ENCODE measurements around the gene COQ2. TPM values are rescaled to one million over a fixed set of nuclear protein-coding genes. Genes with fewer than 3 reads are reported as not detected.

Gene COQ2
- total and polyA plus RNA-seq, 5 experiments from 2014 or later, result 5.0 to 8.1 (median 5.3) TPM

DNA sequence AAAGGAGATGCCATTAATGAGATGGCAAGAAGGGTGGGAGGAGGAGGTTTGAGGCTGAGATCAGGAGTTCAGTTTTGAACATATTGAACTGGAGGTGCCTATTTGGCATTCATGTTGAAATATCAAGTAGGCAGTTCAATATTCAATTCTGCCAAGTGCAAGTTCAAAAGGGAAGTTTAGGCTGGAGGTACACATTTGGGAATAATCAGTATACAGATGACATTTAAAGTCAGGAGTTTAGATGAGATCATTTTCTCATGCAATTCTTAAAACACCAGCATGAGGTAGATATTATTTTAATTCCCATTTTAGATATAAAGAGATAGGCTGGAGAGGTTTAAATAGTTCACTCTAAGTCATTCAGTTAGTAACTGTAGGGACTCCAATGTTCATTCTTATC lies 26.1 kb downstream of the COQ2 start:
- ATAC-seq, result no peak

GRCh38 chr4:83257811-83258210 lies 26.8 kb downstream of the COQ2 start:
- Mint-ChIP-seq H3K9me3 (no peaks in the 10 kb centered on the region), H3K4me1 (peaks cover 4 to 54% (median 16%) of the 10 kb centered on the region in 4 donors), H3K4me3 (no peak overlapping the region), H3K27me3 (no peaks in the 10 kb centered on the region), H3K36me3 (peaks cover 0 to 11% (median 8%) of the 10 kb centered on the region in 3 donors), H3K27ac (peak overlapping the region in 6 of 10 donors; percentile 11 to 55 (median 35))
- DNase-seq, result no peak
- no peak for ATAC-seq
- POLR2A ChIA-PET, result interaction anchor here (0.7 kb wide), 2 partner anchors 8 to 165 kb away, joined by 3 read pairs; no protein-coding TSS in a partner anchor

More for the DNA sequence above, 26.1 kb downstream of the COQ2 start:
- Mint-ChIP-seq H3K27me3 (no peaks in the 10 kb centered on the region), H3K4me3 (no peak overlapping the region), H3K4me1 (peaks cover 2 to 47% (median 10%) of the 10 kb centered on the region in 4 donors), H3K9me3 (no peaks in the 10 kb centered on the region), H3K36me3 (peaks cover 0 to 16% (median 8%) of the 10 kb centered on the region in 3 donors), H3K27ac (peak overlapping the region in 2 of 10 donors; percentile 33 to 55)
- no peak for DNase-seq
- POLR2A ChIA-PET, result no interaction called here

GRCh38 chr4:83255584-83255983 lies 29.0 kb downstream of the COQ2 start:
- DNase-seq (no peak), ATAC-seq (no peak)
- no peak overlapping the region for H3K27ac Mint-ChIP-seq
- no peaks in the 10 kb centered on the region for H3K27me3 Mint-ChIP-seq
- peaks cover 0 to 8% (median 3%) of the 10 kb centered on the region in 3 donors for H3K36me3 Mint-ChIP-seq
- H3K4me3 Mint-ChIP-seq, result no peak overlapping the region
- POLR2A ChIA-PET, result no interaction called here
- no peaks in the 10 kb centered on the region for H3K9me3 Mint-ChIP-seq
- peaks cover 18 to 76% (median 32%) of the 10 kb centered on the region in 4 donors for H3K4me1 Mint-ChIP-seq

DNA sequence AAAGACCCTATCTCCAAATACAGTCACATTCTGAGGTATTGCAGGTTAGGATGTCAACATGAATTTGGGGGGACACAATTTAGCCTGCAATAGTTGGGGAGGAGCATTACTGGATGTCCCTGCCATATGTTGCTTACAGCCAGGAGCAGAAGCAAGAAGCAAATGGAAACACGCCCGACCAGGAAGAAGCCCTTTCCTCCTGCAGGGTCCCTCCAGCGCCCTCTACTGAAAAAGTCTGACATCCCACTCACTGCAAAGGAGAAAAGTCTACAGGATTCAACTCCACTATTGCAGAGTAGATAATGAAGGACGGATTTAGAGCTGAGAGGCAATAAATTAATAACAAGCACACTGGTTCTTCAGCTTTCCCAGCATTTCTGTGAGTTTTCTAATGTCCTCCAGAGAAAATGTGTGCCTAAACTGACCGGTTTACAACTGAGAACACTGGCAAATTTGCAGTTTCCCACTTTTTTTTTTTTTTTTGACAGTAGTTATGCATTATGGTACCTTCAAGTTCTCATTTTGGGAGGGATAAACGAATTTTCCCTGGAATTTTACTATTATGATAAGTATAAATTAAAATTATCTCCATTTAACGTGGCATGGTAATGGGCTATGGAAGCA lies 31.7 kb downstream of the COQ2 start:
- H3K9me3 Mint-ChIP-seq, result no peaks in the 10 kb centered on the region
- H3K4me3 Mint-ChIP-seq, result peak overlapping the region in 4 of 10 donors; percentile 19 to 59 (median 30)
- POLR2A ChIA-PET, result interaction anchor here (0.6 to 2.4 kb wide), 12 partner anchors 35 to 245 kb away, joined by 3 to 13 read pairs (median 4); partner anchors contain the start of gene PLAC8

GRCh38 chr4:83251447-83251830 lies 33.2 kb downstream of the COQ2 start:
- POLR2A ChIA-PET, result interaction anchor here (0.5 to 2.4 kb wide), 6 partner anchors 10 to 224 kb away, joined by 3 to 13 read pairs (median 4); no protein-coding TSS in a partner anchor
- Mint-ChIP-seq H3K27ac (peak overlapping the region in 4 of 10 donors; percentile 26 to 84 (median 64)), H3K36me3 (peaks cover 0 to 2% (median 0%) of the 10 kb centered on the region in 3 donors), H3K9me3 (no peaks in the 10 kb centered on the region), H3K27me3 (no peaks in the 10 kb centered on the region), H3K4me1 (peaks cover 16 to 57% (median 23%) of the 10 kb centered on the region in 4 donors), H3K4me3 (peak overlapping the region in 2 of 10 donors; percentile 29 to 42)
- DNase-seq, result no peak
- ATAC-seq, result peak in 1 of 2 donors; percentile 22

More for the DNA sequence above, 31.7 kb downstream of the COQ2 start:
- H3K36me3 Mint-ChIP-seq, result peaks cover 0 to 2% (median 0%) of the 10 kb centered on the region in 3 donors
- H3K4me1 Mint-ChIP-seq, result peaks cover 16 to 58% (median 24%) of the 10 kb centered on the region in 4 donors
- ATAC-seq (peak; percentile 93 to 95), DNase-seq (peak; percentile 46 to 87 (median 76))
- H3K27me3 Mint-ChIP-seq, result no peaks in the 10 kb centered on the region
- peak overlapping the region; percentile 26 to 88 (median 68) for H3K27ac Mint-ChIP-seq

DNA sequence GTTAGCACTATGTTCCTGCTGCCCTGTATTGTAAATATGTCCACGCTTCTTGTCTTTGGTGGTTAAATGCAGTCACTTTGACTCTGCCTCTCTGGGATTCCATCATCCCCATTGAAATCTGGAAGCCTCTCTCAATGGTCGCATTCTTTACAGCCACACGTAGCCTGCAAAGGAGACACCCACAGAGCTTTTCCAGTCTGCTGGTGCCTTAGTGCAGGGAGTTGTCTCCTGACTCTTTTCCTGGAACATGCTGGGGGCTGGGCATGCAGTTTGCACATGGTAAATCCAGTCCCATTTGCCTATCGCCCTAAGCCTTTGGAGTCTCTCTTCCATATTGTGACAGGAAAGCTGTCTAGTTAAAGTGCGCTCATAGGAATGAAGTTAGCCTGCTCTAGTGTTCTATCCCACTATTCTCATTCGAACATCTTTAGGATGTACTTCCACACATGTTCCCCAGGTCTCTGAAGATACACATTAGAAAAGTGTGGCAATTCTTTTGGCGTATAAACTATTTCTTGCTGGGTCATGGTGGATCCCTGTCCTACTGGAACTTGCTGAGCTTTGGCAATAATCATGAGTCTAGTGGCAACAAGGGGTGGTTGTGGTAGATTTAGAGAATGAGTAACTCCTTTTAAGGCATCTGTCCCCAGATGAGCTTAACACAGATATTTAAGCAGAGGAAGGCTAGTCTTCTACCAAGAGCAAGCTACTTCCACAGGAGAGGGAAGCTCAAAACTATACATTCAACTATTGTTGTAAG lies 33.7 kb downstream of the COQ2 start:
- DNase-seq (no peak), ATAC-seq (no peak)
- POLR2A ChIA-PET, result interaction anchor here (0.5 to 2.4 kb wide), 7 partner anchors 9 to 223 kb away, joined by 3 to 13 read pairs (median 3); no protein-coding TSS in a partner anchor
- Mint-ChIP-seq H3K4me1 (peaks cover 16 to 57% (median 23%) of the 10 kb centered on the region in 4 donors), H3K27ac (peak overlapping the region in 3 of 10 donors; percentile 26 to 53 (median 34)), H3K9me3 (no peaks in the 10 kb centered on the region), H3K27me3 (no peaks in the 10 kb centered on the region), H3K36me3 (peaks cover 0 to 2% (median 0%) of the 10 kb centered on the region in 3 donors), H3K4me3 (no peak overlapping the region)

DNA sequence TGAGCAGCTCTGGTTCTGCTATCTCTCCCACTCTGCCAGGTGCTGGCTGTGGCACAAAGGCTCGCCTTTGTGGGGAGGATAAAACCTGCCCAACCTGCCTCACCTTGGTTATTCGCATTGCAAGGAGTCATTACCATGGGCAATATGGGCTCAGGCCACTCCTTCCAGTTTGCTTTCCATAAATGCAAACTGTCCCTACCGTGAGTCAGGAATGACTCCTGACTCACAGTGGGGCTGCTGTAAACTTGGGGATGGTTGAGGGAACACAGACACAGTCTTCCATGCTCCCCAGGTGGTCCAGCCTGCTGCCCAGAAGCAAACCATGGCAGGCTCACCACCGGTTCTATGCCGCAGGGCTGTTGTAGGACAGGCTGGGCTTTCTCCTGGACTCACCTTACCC lies 36.1 kb downstream of the COQ2 start:
- Mint-ChIP-seq H3K4me1 (peaks cover 17 to 64% (median 26%) of the 10 kb centered on the region in 4 donors), H3K4me3 (no peak overlapping the region), H3K27ac (no peak overlapping the region), H3K9me3 (peaks cover 0 to 2% (median 0%) of the 10 kb centered on the region in 9 donors), H3K36me3 (peaks cover 0 to 8% (median 0%) of the 10 kb centered on the region in 3 donors), H3K27me3 (no peaks in the 10 kb centered on the region)
- POLR2A ChIA-PET, result interaction anchor here (1.8 kb wide), 1 partner anchor 37 kb away, joined by 5 read pairs; no protein-coding TSS in a partner anchor
- DNase-seq, result no peak
- ATAC-seq, result no peak

- no peak overlapping the region for H3K4me3 Mint-ChIP-seq
- H3K36me3 Mint-ChIP-seq, result peaks cover 0 to 10% (median 0%) of the 10 kb centered on the region in 3 donors
- H3K4me1 Mint-ChIP-seq, result peaks cover 14 to 58% (median 26%) of the 10 kb centered on the region in 4 donors
- DNase-seq (no peak), ATAC-seq (no peak)
- no peaks in the 10 kb centered on the region for H3K27me3 Mint-ChIP-seq
- peak overlapping the region in 3 of 10 donors; percentile 10 to 53 (median 44) for H3K27ac Mint-ChIP-seq
- peaks cover 0 to 2% (median 0%) of the 10 kb centered on the region in 9 donors for H3K9me3 Mint-ChIP-seq
- POLR2A ChIA-PET, result interaction anchor here (0.6 to 1.8 kb wide), 3 partner anchors 11 to 36 kb away, joined by 3 to 5 read pairs (median 4); no protein-coding TSS in a partner anchor
These were observed 36.9 kb downstream of the COQ2 start for GRCh38 chr4:83247415-83248357.

- H3K4me3 Mint-ChIP-seq, result peak overlapping the region in 8 of 10 donors; percentile 6 to 51 (median 38)
- peaks cover 0 to 8% (median 0%) of the 10 kb centered on the region in 3 donors for H3K36me3 Mint-ChIP-seq
- H3K9me3 Mint-ChIP-seq, result peaks cover 0 to 2% (median 0%) of the 10 kb centered on the region in 9 donors
- DNase-seq, result peak in 2 of 10 donors; percentile 35 to 50
- POLR2A ChIA-PET, result interaction anchor here (0.7 to 1.9 kb wide), 5 partner anchors 10 to 128 kb away, joined by 3 to 5 read pairs (median 4); no protein-coding TSS in a partner anchor
- ATAC-seq, result peak; percentile 62 to 75
- peak overlapping the region; percentile 0 to 89 (median 86) for H3K27ac Mint-ChIP-seq
- no peaks in the 10 kb centered on the region for H3K27me3 Mint-ChIP-seq
- H3K4me1 Mint-ChIP-seq, result peaks cover 17 to 60% (median 53%) of the 10 kb centered on the region in 4 donors
These were observed 43.5 kb downstream of the COQ2 start for GRCh38 chr4:83241132-83241531.

- POLR2A ChIA-PET, result interaction anchor here (1.2 to 1.9 kb wide), 2 partner anchors 21 to 23 kb away, joined by 3 to 5 read pairs; no protein-coding TSS in a partner anchor
- Mint-ChIP-seq H3K4me1 (peaks cover 23 to 63% (median 60%) of the 10 kb centered on the region in 4 donors), H3K36me3 (peaks cover 0 to 6% (median 0%) of the 10 kb centered on the region in 3 donors), H3K27me3 (no peaks in the 10 kb centered on the region), H3K9me3 (peaks cover 0 to 2% (median 0%) of the 10 kb centered on the region in 9 donors), H3K27ac (peak overlapping the region in 6 of 10 donors; percentile 34 to 78 (median 63)), H3K4me3 (no peak overlapping the region)
- DNase-seq (no peak), ATAC-seq (no peak)
These were observed 44.2 kb downstream of the COQ2 start for GRCh38 chr4:83240379-83240875.

All from naive thymus-derived CD8-positive, alpha-beta T cell (primary cell).